Pancreas (tissue), 10 donors: Measurements from ENCODE around the gene CCK. TPM values are rescaled to one million over a fixed set of nuclear protein-coding genes. Genes with fewer than 3 reads are reported as not detected.

Experiments used
- ATAC-seq, 4 donors: fragments of 200-7000 bp; cut with Tn5 transposase; one replicate each; pipeline versions ENCODE4 v1.8.0 to v1.9.1; 2020; ENCODE audit warnings: mild to moderate bottlenecking in 4 of 4, moderate library complexity in 4 of 4
- DNase-seq, 6 donors: peaks; one replicate each; pipeline ENCODE4 v3.0.0-alpha.2; 2020
- FAIRE-seq: peaks from 2 replicates; lab custom pipeline; 2012; peaks lifted over from hg19 to GRCh38; lab: Jason Lieb, UNC
- H3K27ac ChIP-seq, 4 donors: fragments of 200-600 bp; sonication (generic); 1 replicate in 3 of 4; 2 replicates in 1 of 4; pipeline versions ENCODE4 v1.5.0 to v1.8.0; 2020
- H3K27me3 ChIP-seq, 4 donors: fragments of 200-600 bp; one replicate each; pipeline ENCODE4 v1.8.0; 2021
- H3K36me3 ChIP-seq, 3 donors: fragments of 200-600 bp; sonication (generic) in 1 of 3; one replicate each; pipeline versions ENCODE4 v1.5.0 to v1.8.0; 2020 to 2021
- H3K4me1 ChIP-seq, 3 donors: fragments of 200-600 bp; one replicate each; pipeline ENCODE4 v1.8.0; 2021
- H3K4me3 ChIP-seq, 4 donors: fragments of 200-600 bp; sonication (generic) in 2 of 4; one replicate each; pipeline versions ENCODE4 v1.5.0 to v1.8.0; 2020 to 2021
- H3K9me3 ChIP-seq, 4 donors: fragments of 200-600 bp; one replicate each; pipeline ENCODE4 v1.8.0; 2021
- WGBS, 2 donors: extraction: QIAGEN DNeasy Blood & Tissue Kit; methylation state at CpG; one replicate each; pipeline ENCODE4 v1.1.7; 2013; 5-methylcytosine and 5-hydroxymethylcytosine counted together
- intact Hi-C, 3 donors: fragments of 100-400 bp; cut with DNase I; formaldehyde crosslinking; loops; one replicate each; pipeline versions ENCODE4 v1.11.1 to v1.14.2; 2022
- polyA plus RNA-seq, 2 donors: library from polyadenylated mRNA; stranded (reverse); fragments of 200-250 nt; gene quantifications; one replicate each; pipeline ENCODE4 v1.2.3, GENCODE V29; 2013
- total RNA-seq, 6 donors: library from RNA; stranded (reverse); fragmentation: NEBNext Ultra II Directional in 4 of 6; extraction: Animal tissue kit (Norgen Biotek cat#: 25700) in 4 of 6; gene quantifications; one replicate each; pipeline versions ENCODE4 v1.2.1 to v1.2.4, GENCODE V29; 2021 to 2023
- TF ChIP-seq, protein P1 (sequence below), 4 donors: fragments of 200-600 bp; sonication (generic) in 3 of 4; IDR thresholded peaks; one replicate each; pipeline versions ENCODE4 v1.5.0 to v1.8.0; 2021; ENCODE audit warnings: antibody characterized with exemption in 4 of 4
- donor health status: healthy with polysubstance abuse.
- donor health status: DM: no; HTN: no; CAD: no; lungs with moderate emphysema.
- donor health status: DM: no; HTN: no; CAD: no.
- donor health status: control.
- donor health status: control.
- donor health status: Bipolar disorder and iron deficiency.
- donor health status: DM: yes; HTN: yes; CAD: no.
- donor health status: DM: no; HTN: no; CAD: no.
- donor health status: DM: no; HTN: no; CAD: no.
- donor health status: DM: yes; HTN: yes; CAD: no.

Gene CCK
- total and polyA plus RNA-seq, 8 donors: 0.22 to 0.38 (median 0.23) TPM; not detected in 5

DNA sequence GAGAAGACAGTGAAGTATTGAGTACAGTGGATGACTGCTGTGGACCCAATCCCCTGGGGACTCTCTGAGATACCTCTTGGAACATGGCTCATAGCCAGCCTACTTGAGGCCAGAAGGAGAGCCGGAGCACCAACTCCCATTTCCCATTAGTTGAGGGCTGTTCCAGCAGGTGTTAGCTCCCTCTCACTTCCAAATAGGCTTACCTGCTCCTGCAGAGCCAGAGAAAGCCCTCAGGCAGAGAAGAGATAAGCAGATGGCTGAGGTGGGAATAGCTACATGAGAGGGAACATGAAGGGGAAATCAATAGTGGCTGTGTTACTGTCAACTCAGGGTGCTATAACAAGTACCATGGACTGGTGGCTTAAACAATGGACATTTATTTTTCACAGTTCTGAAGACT, 4.6 kb upstream of the CCK start:
- Histone ChIP-seq H3K27ac (no peak overlapping the region), H3K4me1 (no peaks in the 10 kb centered on the region), H3K27me3 (peaks cover 0 to 6% (median 2%) of the 10 kb centered on the region in 4 donors), H3K4me3 (no peak overlapping the region), H3K9me3 (no peaks in the 10 kb centered on the region), H3K36me3 (no peaks in the 10 kb centered on the region)
- DNase-seq (no peak), FAIRE-seq (no peak), ATAC-seq (no peak)
- intact Hi-C loops: no loop called here
- WGBS, 2 donors: 25 to 33% methylated on average over 1 of the region's 1 CpG
- TF ChIP-seq, protein P1, sequence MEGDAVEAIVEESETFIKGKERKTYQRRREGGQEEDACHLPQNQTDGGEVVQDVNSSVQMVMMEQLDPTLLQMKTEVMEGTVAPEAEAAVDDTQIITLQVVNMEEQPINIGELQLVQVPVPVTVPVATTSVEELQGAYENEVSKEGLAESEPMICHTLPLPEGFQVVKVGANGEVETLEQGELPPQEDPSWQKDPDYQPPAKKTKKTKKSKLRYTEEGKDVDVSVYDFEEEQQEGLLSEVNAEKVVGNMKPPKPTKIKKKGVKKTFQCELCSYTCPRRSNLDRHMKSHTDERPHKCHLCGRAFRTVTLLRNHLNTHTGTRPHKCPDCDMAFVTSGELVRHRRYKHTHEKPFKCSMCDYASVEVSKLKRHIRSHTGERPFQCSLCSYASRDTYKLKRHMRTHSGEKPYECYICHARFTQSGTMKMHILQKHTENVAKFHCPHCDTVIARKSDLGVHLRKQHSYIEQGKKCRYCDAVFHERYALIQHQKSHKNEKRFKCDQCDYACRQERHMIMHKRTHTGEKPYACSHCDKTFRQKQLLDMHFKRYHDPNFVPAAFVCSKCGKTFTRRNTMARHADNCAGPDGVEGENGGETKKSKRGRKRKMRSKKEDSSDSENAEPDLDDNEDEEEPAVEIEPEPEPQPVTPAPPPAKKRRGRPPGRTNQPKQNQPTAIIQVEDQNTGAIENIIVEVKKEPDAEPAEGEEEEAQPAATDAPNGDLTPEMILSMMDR (IDR thresholded peaks at IDR 0.05): no peak

DNA sequence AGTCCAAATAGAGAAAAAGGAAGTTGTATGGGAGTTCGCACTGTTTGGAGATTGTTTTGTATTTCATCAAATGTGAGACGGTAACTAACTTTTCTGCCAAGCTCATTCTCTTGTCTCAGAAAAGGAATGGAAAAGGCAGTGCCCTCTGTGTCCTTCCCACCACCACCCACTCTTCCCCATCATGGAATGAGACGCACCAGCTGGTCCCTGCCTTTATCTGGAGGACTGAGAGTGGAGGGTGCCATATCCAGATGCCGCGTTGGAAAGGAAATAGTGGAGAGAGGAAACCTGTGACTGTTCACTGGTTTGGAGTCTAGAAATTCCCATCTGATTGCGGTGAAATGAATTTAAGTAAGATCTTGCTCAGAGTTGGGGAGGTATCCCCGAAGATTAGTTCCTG, 3.7 kb upstream of the CCK start:
- no peak overlapping the region for H3K27ac ChIP-seq
- H3K27me3 ChIP-seq: peaks cover 0 to 9% (median 4%) of the 10 kb centered on the region in 4 donors
- no peak for FAIRE-seq

DNA sequence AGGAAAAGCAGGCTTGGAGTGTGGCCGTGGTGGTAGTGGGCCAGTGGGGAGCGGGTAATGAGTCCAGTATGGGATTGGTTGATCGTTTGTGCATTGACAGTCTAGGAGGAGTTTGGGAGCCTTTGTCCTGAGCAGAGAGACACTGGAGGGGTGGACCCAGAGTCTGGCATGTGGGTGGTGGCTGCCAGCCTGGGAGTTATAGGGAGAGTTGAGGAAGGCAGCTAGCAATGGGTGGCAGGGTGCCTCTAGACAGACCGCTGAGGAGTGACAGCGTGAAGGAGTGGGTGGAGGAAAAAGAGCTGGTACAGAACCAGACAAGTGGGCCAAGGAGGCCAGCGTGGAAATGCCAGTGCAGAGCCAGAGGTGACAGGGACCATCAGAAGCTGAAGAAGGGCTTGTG, 1.9 kb upstream of the CCK start:
- WGBS, 2 donors: 76 to 79% methylated on average over 6 of the region's 6 CpGs
- intact Hi-C loops: no loop called here
- Histone ChIP-seq H3K4me3 (no peak overlapping the region), H3K9me3 (no peaks in the 10 kb centered on the region), H3K27ac (no peak overlapping the region), H3K27me3 (peaks cover 0 to 27% (median 10%) of the 10 kb centered on the region in 4 donors), H3K4me1 (no peaks in the 10 kb centered on the region), H3K36me3 (no peaks in the 10 kb centered on the region)
- DNase-seq: no peak
- TF ChIP-seq, protein P1 (IDR thresholded peaks at IDR 0.05): no peak
- ATAC-seq: no peak
- FAIRE-seq: no peak

More for the DNA sequence above, 3.7 kb upstream of the CCK start:
- H3K4me3 ChIP-seq: no peak overlapping the region
- H3K36me3 ChIP-seq: no peaks in the 10 kb centered on the region
- H3K4me1 ChIP-seq: no peaks in the 10 kb centered on the region
- TF ChIP-seq, protein P1 (IDR thresholded peaks at IDR 0.05): no peak
- intact Hi-C loops: no loop called here
- DNase-seq (no peak), ATAC-seq (no peak)
- H3K9me3 ChIP-seq: no peaks in the 10 kb centered on the region
- 70 to 79% methylated on average over 7 of the region's 7 CpGs for WGBS, 2 donors

DNA sequence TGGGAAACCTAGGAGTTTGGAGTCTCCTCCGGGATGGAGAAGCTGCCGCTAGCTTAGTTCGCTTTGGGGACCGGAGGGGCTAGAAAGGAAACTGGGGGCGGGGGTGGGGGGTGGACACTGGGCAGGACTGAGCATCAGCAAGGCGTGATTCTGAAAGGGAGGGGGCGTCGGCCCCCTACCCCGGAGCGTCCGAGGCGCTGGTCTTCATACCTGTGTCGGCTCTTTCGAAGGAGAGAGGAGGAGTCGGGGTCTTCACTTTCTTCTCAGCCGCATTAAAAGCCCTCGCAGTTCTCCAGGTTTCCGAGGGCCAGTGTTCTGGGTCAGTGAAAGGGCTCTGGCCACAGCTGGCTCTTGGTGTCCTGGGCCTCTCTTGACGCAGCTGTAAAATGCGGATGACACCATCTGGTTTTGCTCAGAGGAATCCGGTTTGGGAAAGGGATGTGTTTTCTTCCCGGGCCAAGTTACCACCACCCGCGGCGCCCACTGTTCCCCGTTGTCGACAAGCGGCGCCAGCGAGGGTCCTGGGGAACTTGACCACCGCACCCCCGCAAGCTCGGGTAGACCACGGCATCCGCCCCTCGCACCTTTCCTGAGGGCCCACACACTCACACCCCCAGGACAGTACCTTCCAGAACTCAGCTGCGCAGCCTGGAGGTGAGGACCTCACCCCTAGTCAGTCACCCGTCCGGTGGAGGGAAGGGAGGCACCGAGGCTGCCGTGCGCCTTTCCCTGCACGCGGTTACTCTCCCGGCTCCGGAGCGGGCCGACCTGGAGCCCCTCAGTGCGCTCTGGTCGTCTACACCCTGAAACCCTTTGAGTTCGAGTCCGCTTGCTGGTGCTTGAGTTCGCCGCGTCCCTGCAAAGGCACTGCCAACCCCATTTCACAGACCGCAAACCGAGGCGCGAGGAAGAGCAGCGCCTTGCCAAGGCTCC, 660 bp downstream of the CCK start:
- H3K9me3 ChIP-seq: no peaks in the 10 kb centered on the region
- TF ChIP-seq, protein P1 (IDR thresholded peaks at IDR 0.05): no peak
- no peaks in the 10 kb centered on the region for H3K36me3 ChIP-seq
- intact Hi-C loops: no loop called here
- no peak overlapping the region for H3K4me3 ChIP-seq
- no peak for DNase-seq
- FAIRE-seq: no peak
- WGBS, 2 donors: 11 to 13% methylated on average over 60 of the region's 60 CpGs
- H3K27ac ChIP-seq: no peak overlapping the region
- ATAC-seq: no peak
- no peaks in the 10 kb centered on the region for H3K4me1 ChIP-seq
- H3K27me3 ChIP-seq: peaks cover 0 to 33% (median 10%) of the 10 kb centered on the region in 4 donors
